IMR-90 (cell line): ENCODE measurements around the gene RBM5. TPM values are rescaled to one million over a fixed set of nuclear protein-coding genes. Genes with fewer than 3 reads are reported as not detected.

ENCODE experiments used
- ATAC-seq: fragments of 200-7000 bp; cut with Tn5 transposase; 2 replicates; pipeline ENCODE4 v1.9.1; 2020; ENCODE audit warnings: low read depth, mild to moderate bottlenecking, moderate library complexity
- BruUV-seq: library from RNA; stranded (reverse); fragments of 400-500 nt; replicated peaks from 2 replicates; lab custom pipeline; 2021; lab: Mats Ljungman, UMichigan
- CTCF ChIA-PET: fragments of 300-600 bp; formaldehyde crosslinking; extraction: SDS; loops from one replicate; lab custom pipeline; 2021; ENCODE audit warnings: antibody characterized with exemption; lab: Yijun Ruan, JAX
- POLR2A ChIA-PET: fragments of 300-600 bp; sonication (Branson Sonifier 250); formaldehyde crosslinking; loops from one replicate; lab custom pipeline; 2022; ENCODE audit warnings: antibody characterized with exemption; ENCODE audit not compliant: unreplicated experiment; lab: Charles Lee
- DNase-seq: peaks from one replicate; pipeline ENCODE4 v3.0.0; 2013
- H2AFZ ChIP-seq: replicated peaks from 2 replicates; pipeline ENCODE3; 2013; ENCODE audit warnings: low read length, mild to moderate bottlenecking; ENCODE audit not compliant: poor library complexity
- H2AK5ac ChIP-seq: 2 replicates; pipeline ENCODE4 v1.6.1; 2013; ENCODE audit warnings: low read depth, low read length, inconsistent platforms
- H2AK9ac ChIP-seq: replicated peaks from 2 replicates; pipeline ENCODE3; 2013; ENCODE audit warnings: mild to moderate bottlenecking, low read depth, low read length, moderate library complexity; ENCODE audit not compliant: poor library complexity
- H2BK120ac ChIP-seq: 2 replicates; pipeline ENCODE4 v1.6.1; 2013; ENCODE audit warnings: low read depth, low read length, inconsistent platforms
- H2BK15ac ChIP-seq: 3 replicates; pipeline ENCODE4 v1.6.1; 2013; ENCODE audit warnings: low read depth, low read length, inconsistent platforms
- H2BK20ac ChIP-seq: 2 replicates; pipeline ENCODE4 v1.6.1; 2013; ENCODE audit warnings: low read depth, mild to moderate bottlenecking, inconsistent platforms, low read length, moderate library complexity
- H2BK5ac ChIP-seq: 2 replicates; pipeline ENCODE4 v1.6.1; 2013; ENCODE audit warnings: mild to moderate bottlenecking, low read depth, low read length, inconsistent platforms; ENCODE audit not compliant: poor library complexity, severe bottlenecking
- H3K14ac ChIP-seq: replicated peaks from 2 replicates; pipeline ENCODE4 v1.6.1; 2013; ENCODE audit warnings: low read depth, low read length, inconsistent platforms
- H3K18ac ChIP-seq: 2 replicates; pipeline ENCODE4 v1.6.1; 2013; ENCODE audit warnings: low read depth, low read length, control low read depth
- H3K23ac ChIP-seq: 2 replicates; pipeline ENCODE4 v1.6.1; 2013; ENCODE audit warnings: low read depth, low read length, inconsistent platforms
- H3K27ac ChIP-seq: 2 replicates; pipeline ENCODE4 v1.5.1; 2013; ENCODE audit warnings: mild to moderate bottlenecking, control low read depth, low read length; ENCODE audit not compliant: insufficient read depth
- H3K27me3 ChIP-seq: 2 replicates; pipeline ENCODE4 v1.6.1; 2013; ENCODE audit warnings: low read length; ENCODE audit not compliant: control insufficient read depth, insufficient read depth
- H3K36me3 ChIP-seq: 2 replicates; pipeline ENCODE4 v1.6.1; 2013; ENCODE audit warnings: low read length, mixed read lengths; ENCODE audit not compliant: control insufficient read depth, insufficient read depth
- H3K4ac ChIP-seq: 2 replicates; pipeline ENCODE4 v1.6.1; 2013; ENCODE audit warnings: low read depth, low read length, inconsistent platforms
- H3K4me1 ChIP-seq: 2 replicates; pipeline ENCODE4 v1.6.1; 2013; ENCODE audit warnings: low read length, mixed read lengths; ENCODE audit not compliant: control insufficient read depth, insufficient read depth
- H3K4me2 ChIP-seq: 2 replicates; pipeline ENCODE4 v1.6.1; 2013; ENCODE audit warnings: low read depth, mild to moderate bottlenecking, control low read depth, low read length, moderate library complexity
- H3K4me3 ChIP-seq: 2 replicates; pipeline ENCODE4 v1.5.1; 2013; ENCODE audit warnings: low read depth, mild to moderate bottlenecking, control low read depth, low read length, moderate library complexity; ENCODE audit not compliant: insufficient read depth
- H3K56ac ChIP-seq: 2 replicates; pipeline ENCODE4 v1.6.1; 2013; ENCODE audit warnings: low read length, inconsistent platforms; ENCODE audit not compliant: insufficient read depth; ENCODE audit errors: extremely low read depth
- H3K79me1 ChIP-seq, 2 experiments: 2 replicates each; pipeline ENCODE4 v1.6.1; 2013; ENCODE audit warnings: low read length in 2 of 2, inconsistent platforms in 1 of 2, low read depth in 1 of 2
- H3K9ac ChIP-seq: 2 replicates; pipeline ENCODE4 v1.6.1; 2013; ENCODE audit warnings: low read depth, low read length, control low read depth
- H3K9me1 ChIP-seq: 2 replicates; pipeline ENCODE4 v1.6.1; 2013; ENCODE audit warnings: low read length, inconsistent platforms; ENCODE audit not compliant: insufficient read depth
- H3K9me3 ChIP-seq: 2 replicates; pipeline ENCODE4 v1.6.1; 2013; ENCODE audit warnings: low read length; ENCODE audit not compliant: control insufficient read depth, insufficient read depth
- H4K20me1 ChIP-seq: 2 replicates; pipeline ENCODE4 v1.6.1; 2013; ENCODE audit warnings: low read length, inconsistent platforms; ENCODE audit not compliant: insufficient read depth
- H4K5ac ChIP-seq: 2 replicates; pipeline ENCODE4 v1.6.1; 2013; ENCODE audit warnings: mild to moderate bottlenecking, low read depth, low read length, control low read depth
- H4K8ac ChIP-seq, 2 experiments: 2 replicates each; pipeline ENCODE4 v1.6.1; 2013; ENCODE audit warnings: low read depth in 2 of 2, low read length in 2 of 2, control low read depth in 1 of 2, inconsistent platforms in 1 of 2
- H4K91ac ChIP-seq: 2 replicates; pipeline ENCODE4 v1.6.1; 2013; ENCODE audit warnings: low read depth, low read length, inconsistent platforms; ENCODE audit not compliant: insufficient read depth
- BHLHE40 ChIP-seq: fragments of 150-350 bp; IDR thresholded peaks from 2 replicates; pipeline ENCODE4 v1.6.1; 2016; ENCODE audit warnings: mild to moderate bottlenecking, low read depth, low read length
- CEBPB ChIP-seq: IDR thresholded peaks from 2 replicates; pipeline ENCODE4 v1.6.1; 2012; ENCODE audit warnings: low read depth, low read length, improper control_type of control experiment
- CHD1 ChIP-seq: IDR thresholded peaks from 2 replicates; pipeline ENCODE4 v1.6.1; 2012; ENCODE audit warnings: low read depth, low read length, improper control_type of control experiment
- ELK1 ChIP-seq: fragments of 150-350 bp; IDR thresholded peaks from 2 replicates; pipeline ENCODE4 v1.6.1; 2016; ENCODE audit warnings: low read depth, mild to moderate bottlenecking, low read length, moderate library complexity, borderline replicate concordance
- FOS ChIP-seq: fragments of 150-350 bp; IDR thresholded peaks from 2 replicates; pipeline ENCODE4 v1.6.1; 2016; ENCODE audit warnings: low read depth, low read length
- MAFK ChIP-seq: IDR thresholded peaks from 2 replicates; pipeline ENCODE4 v1.6.1; 2012; ENCODE audit warnings: low read depth, low read length, improper control_type of control experiment
- MAZ ChIP-seq: IDR thresholded peaks from 2 replicates; pipeline ENCODE4 v1.6.1; 2012; ENCODE audit warnings: low read depth, mild to moderate bottlenecking, low read length, improper control_type of control experiment, moderate library complexity, borderline replicate concordance
- MXI1 ChIP-seq: IDR thresholded peaks from 2 replicates; pipeline ENCODE4 v1.6.1; 2012; ENCODE audit warnings: low read depth, mild to moderate bottlenecking, low read length, moderate library complexity, borderline replicate concordance
- NFE2L2 ChIP-seq: fragments of 150-350 bp; IDR thresholded peaks from 2 replicates; pipeline ENCODE4 v1.6.1; 2016; ENCODE audit warnings: low read depth, mild to moderate bottlenecking, low read length
- POLR2A ChIP-seq: IDR thresholded peaks from 2 replicates; pipeline ENCODE4 v1.6.1; 2012; ENCODE audit warnings: mild to moderate bottlenecking, low read depth, low read length
- RAD21 ChIP-seq: IDR thresholded peaks from 2 replicates; pipeline ENCODE4 v1.6.1; 2012; ENCODE audit warnings: low read length, improper control_type of control experiment
- RCOR1 ChIP-seq: IDR thresholded peaks from 2 replicates; pipeline ENCODE4 v1.6.1; 2012; ENCODE audit warnings: mild to moderate bottlenecking, low read length, improper control_type of control experiment; ENCODE audit not compliant: insufficient replicate concordance
- RFX5 ChIP-seq: IDR thresholded peaks from 2 replicates; pipeline ENCODE4 v1.8.0; 2012; ENCODE audit warnings: low read depth, mild to moderate bottlenecking, low read length, moderate library complexity
- SMC3 ChIP-seq: fragments of 150-350 bp; IDR thresholded peaks from 2 replicates; pipeline ENCODE4 v1.6.1; 2016; ENCODE audit warnings: low read depth, mild to moderate bottlenecking, antibody characterized with exemption, low read length, moderate library complexity
- WGBS, 2 experiments: methylation state at CpG; one replicate each; pipeline versions ENCODE4 v1.1.5 to v1.1.7; 2013; ENCODE audit warnings: missing lambda C conversion rate in 2 of 2; ENCODE audit not compliant: insufficient read length in 1 of 2; ENCODE audit errors: extremely low coverage in 2 of 2; 5-methylcytosine and 5-hydroxymethylcytosine counted together
- dilution Hi-C: fragments of 300-500 bp; cut with HindIII; formaldehyde crosslinking; loops from one replicate; pipeline ENCODE4 v1.14.3; 2018; ENCODE audit warnings: low sequenced_read_pairs; ENCODE audit not compliant: unreplicated experiment
- in situ Hi-C: fragments of 300-500 bp; cut with MboI; formaldehyde crosslinking; loops from 3 replicates; pipeline ENCODE4 v1.14.3; 2019; ENCODE audit warnings: low sequenced_read_pairs, inconsistent platforms, mixed read lengths
- intact Hi-C: fragments of 100-400 bp; cut with micrococcal nuclease; formaldehyde crosslinking; loops from 2 replicates; pipeline ENCODE4 v1.10.0; 2022
- polyA plus RNA-seq, 3 experiments: library from polyadenylated mRNA; depleted of rRNA; stranded (reverse); fragments of >200 nt; gene quantifications; 2 replicates each; pipeline ENCODE4 v1.2.3, GENCODE V29; 2012; ENCODE audit warnings: low replicate concordance in 1 of 3
- total RNA-seq: library from RNA; depleted of rRNA; stranded (reverse); fragments of >200 nt; gene quantifications from 2 replicates; pipeline ENCODE4 v1.2.3, GENCODE V29; 2012
- TF ChIP-seq, protein P1 (sequence below): conservative IDR thresholded peaks from 2 replicates; pipeline ENCODE4 v1.5.1; 2012; ENCODE audit warnings: mild to moderate bottlenecking, low read depth, low read length, improper control_type of control experiment

RBM5 gene
- total and polyA plus RNA-seq, 2 of the 4 experiments (the other 2 are of a cell fraction): 121 to 155 TPM

DNA sequence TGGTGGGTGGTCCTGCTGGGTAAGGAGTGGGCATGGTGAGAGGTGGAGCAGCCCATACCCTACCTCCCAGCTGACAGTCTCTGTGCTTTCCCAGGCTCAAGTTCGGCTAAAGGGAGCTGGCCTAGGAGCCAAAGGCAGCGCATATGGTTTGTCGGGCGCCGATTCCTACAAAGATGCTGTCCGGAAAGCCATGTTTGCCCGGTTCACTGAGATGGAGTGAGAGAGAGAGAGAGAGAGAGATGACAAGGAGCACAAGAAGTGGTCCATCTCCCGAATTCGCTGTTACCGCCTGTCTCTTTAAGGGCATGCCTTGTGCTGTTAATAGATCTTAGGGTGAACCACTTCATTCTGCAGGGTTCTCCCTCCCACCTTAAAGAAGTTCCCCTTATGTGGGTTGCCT is 29.5 kb downstream of the RBM5 start:
- Histone ChIP-seq H3K9me3 (no peaks in the 10 kb centered on the region), H3K18ac (no peak overlapping the region), H3K27ac (no peak overlapping the region), H3K79me1 (peaks cover 4 to 32% of the 10 kb centered on the region in 2 experiments; a peak in 2 of 4 replicates), H3K4me2 (no peak overlapping the region), H2BK5ac (no peak overlapping the region), H2AK9ac (no peak overlapping the region), H4K20me1 (peaks cover 56% of the 10 kb centered on the region), H3K9me1 (no peaks in the 10 kb centered on the region), H3K9ac (no peak overlapping the region), H3K56ac (no peak overlapping the region), H3K14ac (no peak overlapping the region), H2BK120ac (no peak overlapping the region), H3K23ac (no peak overlapping the region), H4K91ac (no peak overlapping the region), H4K5ac (no peak overlapping the region), H2AK5ac (no peak overlapping the region), H2BK20ac (no peak overlapping the region), H3K4ac (no peak overlapping the region), H3K4me3 (no peak overlapping the region), H2AFZ (no peak overlapping the region), H2BK15ac (no peak overlapping the region), H4K8ac (no peak overlapping the region), H3K36me3 (peaks cover 64% of the 10 kb centered on the region), H3K4me1 (no peaks in the 10 kb centered on the region), H3K27me3 (no peaks in the 10 kb centered on the region)
- no peak for ATAC-seq
- DNase-seq: no peak
- dilution Hi-C loops: no loop called here
- TF ChIP-seq CHD1 (no peak), FOS (no peak), POLR2A (no peak), ELK1 (no peak), RCOR1 (no peak), RFX5 (no peak), MAZ (no peak), MAFK (no peak), NFE2L2 (no peak), SMC3 (no peak), RAD21 (no peak), BHLHE40 (no peak), MXI1 (no peak), CEBPB (no peak)
- TF ChIP-seq, protein P1, sequence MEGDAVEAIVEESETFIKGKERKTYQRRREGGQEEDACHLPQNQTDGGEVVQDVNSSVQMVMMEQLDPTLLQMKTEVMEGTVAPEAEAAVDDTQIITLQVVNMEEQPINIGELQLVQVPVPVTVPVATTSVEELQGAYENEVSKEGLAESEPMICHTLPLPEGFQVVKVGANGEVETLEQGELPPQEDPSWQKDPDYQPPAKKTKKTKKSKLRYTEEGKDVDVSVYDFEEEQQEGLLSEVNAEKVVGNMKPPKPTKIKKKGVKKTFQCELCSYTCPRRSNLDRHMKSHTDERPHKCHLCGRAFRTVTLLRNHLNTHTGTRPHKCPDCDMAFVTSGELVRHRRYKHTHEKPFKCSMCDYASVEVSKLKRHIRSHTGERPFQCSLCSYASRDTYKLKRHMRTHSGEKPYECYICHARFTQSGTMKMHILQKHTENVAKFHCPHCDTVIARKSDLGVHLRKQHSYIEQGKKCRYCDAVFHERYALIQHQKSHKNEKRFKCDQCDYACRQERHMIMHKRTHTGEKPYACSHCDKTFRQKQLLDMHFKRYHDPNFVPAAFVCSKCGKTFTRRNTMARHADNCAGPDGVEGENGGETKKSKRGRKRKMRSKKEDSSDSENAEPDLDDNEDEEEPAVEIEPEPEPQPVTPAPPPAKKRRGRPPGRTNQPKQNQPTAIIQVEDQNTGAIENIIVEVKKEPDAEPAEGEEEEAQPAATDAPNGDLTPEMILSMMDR: no peak
- CTCF ChIA-PET: interaction anchor here (0.9 kb wide), 1 partner anchor 128 kb away, joined by 8 read pairs; no protein-coding TSS in a partner anchor
- POLR2A ChIA-PET: no interaction called here
- no TSS peak for BruUV-seq
- in situ Hi-C loops: no loop called here
- intact Hi-C loops: no loop called here
- 96% methylated on average over 4 of the region's 10 CpGs; no CpG with 5 or more reads in 1 of the 2 experiments for WGBS, 2 experiments
